ENCODE measurements around the gene CHD1.

Gene CHD1

GRCh38 chr5:98934546-98934945 is 5.7 kb upstream of the CHD1 start:
- no peak for DNase-seq

- no peak for DNase-seq
These were observed 4.8 kb upstream of the CHD1 start for GRCh38 chr5:98933445-98934072.

- peak; percentile 77 for DNase-seq
These were observed 2.4 kb upstream of the CHD1 start for GRCh38 chr5:98930972-98931762.

GRCh38 chr5:98929710-98930298 is 997 bp upstream of the CHD1 start:
- DNase-seq: no peak

- no peak for DNase-seq
These were observed 576 bp downstream of the CHD1 start for GRCh38 chr5:98927989-98928872.

DNA sequence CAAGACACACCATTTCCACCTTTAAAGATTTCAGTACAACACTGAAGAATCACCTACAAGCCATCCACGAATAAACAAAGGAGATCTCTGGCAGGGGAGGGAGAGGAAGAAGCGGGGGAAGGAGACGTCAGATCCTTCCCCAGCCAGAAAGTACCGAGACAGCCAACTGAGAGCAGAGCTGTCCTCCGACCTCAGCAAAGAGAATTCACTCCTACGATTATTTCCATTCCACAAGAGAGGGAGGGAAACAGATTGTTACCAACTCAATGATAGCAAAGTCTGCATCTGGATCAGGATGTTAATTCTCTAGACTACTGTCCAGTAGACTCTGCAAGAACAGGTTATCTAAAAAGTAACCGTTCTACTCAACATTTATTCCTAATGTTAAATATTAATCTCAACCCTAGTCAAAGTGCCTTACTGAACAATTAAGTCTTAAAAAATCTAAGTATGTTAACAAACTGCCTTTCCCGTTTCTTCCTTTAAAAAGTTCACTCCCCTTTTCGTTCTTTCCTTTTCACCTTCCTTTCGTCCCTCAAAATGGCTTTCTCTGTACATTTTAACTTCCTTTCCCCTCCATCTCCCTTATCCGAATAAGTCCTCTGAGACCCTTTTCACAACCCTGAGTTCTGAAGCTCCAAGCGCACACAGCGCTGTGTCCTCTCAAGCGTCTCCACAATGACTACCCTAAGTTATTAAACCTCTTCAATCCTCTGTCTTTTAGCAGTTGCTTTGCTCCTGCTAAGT is 1.4 kb downstream of the CHD1 start:
- DNase-seq: no peak

DNA sequence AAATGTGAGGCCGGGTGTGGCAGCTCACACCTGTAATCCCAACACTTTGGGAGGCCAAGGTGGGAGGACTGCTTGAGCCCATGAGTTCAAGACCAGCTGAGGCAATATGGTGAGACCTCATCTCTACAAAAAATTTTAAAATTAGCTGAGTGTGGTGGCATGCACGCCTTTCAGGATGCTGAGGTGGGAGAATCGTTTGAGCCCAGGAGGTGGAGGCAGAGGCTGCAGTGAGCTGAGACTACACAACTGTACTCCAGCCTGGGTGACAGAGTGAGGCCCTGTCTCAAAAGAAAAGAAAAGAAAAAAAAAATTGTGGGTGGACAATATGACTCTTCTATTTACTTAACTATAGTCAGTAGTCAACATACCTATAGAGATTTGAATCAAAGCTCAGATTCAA is 4.8 kb downstream of the CHD1 start:
- DNase-seq: no peak

GRCh38 chr5:98921947-98922505 is 6.8 kb downstream of the CHD1 start:
- no peak for DNase-seq

DNA sequence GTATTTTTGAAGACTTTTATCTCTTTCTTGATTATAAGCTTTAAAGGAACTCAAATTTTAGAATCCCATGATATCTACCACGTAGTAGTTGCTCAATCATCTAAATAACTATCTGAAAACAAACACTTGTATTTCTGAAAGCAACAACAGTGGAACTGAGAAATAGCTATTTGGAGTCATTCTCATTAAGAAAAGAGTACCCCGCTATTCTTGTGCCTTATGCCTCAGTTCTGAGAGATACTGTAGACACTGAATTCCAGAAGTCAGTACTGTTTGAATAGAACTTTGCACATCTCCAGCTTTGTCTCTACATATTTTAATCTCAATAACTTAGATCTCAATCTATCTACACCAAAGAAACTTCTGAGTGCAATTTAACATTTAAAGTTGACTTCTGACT is 11.4 kb downstream of the CHD1 start:
- DNase-seq: no peak

DNA sequence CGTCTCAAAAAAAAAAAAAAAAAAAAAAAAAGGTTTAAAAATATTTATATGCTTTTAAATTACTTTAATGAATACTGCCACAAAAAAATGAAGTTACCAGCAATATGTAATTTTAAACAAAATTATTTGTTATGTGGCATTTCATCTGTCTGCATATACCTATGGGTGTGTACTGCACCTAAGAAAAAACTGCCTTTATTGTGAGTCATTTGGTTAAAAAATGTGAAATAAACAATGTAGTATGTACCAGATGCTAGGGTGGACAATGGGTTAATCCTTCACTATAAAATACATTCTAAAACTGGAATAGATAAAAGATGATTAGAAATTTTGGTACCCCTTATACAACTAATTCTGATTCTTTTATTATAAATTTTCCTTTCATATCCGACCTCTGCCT is 12.3 kb downstream of the CHD1 start:
- no peak for DNase-seq

DNA sequence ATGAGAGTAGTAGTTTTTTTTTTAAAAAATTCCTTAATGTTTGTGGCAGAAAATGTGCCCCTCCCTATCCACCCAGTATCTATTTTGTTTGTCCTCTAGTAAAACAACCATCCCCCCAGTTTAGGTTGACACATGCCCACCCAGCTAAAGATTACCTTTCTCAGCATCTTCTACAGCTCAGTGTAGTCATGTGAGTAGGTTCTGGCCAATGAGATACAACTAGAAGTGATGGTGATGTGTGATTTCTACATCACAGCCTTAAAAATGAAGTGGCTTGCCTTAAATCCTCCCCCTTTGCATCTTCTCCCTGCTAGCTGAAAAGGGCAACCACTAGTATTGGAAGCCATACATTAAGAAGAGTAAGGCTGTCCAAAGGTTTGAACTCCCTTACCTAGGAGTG is 14.9 kb downstream of the CHD1 start:
- no peak for DNase-seq

DNA sequence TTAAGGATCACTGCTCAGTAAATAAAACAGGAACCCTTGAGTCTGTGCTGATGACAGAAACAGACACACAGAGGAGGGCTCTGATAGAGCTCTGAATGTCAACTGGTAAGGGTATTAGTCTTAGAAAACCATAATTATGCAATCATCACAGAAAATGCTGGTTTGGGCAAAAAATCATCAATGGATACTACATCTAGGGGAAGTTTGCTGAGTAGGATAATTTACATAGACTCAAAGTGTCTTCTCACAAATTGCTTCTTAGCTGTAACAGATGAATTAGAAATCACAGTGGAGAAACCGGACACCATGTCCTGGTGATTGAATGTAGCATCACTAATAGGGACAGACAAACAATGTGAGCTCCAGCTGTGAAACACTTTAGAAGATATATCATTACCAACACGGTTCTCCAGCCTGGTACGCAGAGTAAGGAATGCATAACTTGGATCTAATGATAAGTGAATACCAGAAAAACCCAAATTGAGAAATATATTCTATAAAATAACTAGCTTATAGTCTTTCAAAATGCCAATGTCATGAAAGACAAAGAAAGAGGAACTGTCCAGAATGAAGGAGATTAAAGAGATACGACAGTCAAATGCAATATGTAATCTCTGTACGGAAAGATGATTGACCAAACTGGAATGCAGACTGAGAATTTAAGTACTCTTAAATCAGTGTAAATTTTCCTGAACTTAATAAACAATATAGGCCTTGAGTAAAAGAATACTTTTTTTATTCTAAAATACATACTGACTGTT is 17.3 kb downstream of the CHD1 start:
- DNase-seq: no peak

DNA sequence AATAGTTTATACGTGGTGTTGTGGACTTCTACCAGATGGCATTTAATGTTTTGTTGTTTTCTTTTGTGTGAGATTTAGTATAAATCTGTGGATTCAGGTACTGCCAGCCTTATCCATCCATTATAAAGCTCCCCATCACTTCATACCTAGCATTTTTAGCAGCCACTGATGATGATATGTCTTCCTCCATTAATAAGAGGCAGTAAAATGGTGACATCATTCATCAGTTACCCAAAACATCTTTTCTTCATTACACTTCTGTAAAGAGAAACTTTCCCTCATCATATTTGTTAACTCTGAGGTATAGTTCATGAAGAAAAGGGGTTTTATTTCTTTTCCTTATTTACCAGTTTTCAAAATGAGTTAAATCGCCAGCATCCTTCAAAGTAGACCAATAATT is 19.4 kb downstream of the CHD1 start:
- DNase-seq: no peak

DNA sequence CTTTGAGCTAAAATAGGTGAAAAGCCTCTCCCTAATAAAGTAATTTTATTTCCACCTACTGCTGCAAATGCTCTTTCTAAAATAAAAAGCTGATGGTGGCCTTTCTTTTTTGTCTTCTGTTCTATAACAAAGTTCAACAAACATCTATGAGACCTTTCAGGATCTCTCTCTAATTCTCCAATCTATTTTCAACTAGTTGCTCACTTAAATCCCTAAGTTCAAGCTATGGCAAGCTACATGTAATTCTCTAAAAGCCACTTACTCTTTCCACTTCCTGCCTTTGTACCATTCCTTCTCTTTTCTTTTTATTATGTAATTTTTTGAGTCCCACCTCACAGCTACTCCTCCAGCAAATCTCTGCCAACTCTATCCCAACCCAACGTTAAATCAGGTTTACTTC is 20.9 kb downstream of the CHD1 start:
- no peak for DNase-seq

GRCh38 chr5:98906756-98907355 is 22.0 kb downstream of the CHD1 start:
- DNase-seq: no peak

DNA sequence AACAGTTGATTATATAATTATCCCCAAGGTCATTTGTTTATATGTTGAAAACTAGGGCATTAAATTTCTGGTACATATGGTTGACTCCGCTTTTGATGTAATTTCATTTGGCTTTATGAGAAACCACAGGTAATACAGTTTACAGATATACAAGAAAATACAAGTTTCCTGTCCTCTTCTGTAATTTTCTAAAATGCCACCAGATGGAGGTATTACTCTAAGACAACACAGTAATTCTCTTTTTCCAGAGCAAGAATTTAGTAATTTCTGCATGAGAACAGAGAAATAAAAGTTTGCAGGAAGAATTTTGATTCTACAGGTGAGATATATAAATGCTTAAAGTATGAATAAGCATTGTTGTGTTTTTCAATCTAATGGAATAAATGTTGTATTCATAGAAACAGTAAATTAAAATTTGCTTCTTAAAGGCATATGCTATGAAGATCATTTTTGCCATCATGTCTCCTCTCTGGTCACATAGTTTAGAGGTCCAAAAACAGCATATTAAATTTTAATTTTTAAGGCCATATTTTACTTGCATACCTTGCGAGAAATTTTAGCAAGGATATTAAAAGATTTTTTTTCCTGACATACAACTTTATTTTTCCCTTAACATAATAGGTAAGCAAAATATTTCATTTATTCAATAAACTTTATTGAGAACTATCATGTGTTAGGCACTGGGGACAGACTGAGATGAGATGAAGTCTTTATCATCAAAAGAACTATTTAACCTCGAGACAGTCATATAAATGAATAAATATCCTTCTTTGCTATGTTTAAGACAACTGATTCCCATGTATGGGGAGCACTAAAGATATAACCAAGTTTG is 22.7 kb downstream of the CHD1 start:
- DNase-seq: peak; percentile 14

DNA sequence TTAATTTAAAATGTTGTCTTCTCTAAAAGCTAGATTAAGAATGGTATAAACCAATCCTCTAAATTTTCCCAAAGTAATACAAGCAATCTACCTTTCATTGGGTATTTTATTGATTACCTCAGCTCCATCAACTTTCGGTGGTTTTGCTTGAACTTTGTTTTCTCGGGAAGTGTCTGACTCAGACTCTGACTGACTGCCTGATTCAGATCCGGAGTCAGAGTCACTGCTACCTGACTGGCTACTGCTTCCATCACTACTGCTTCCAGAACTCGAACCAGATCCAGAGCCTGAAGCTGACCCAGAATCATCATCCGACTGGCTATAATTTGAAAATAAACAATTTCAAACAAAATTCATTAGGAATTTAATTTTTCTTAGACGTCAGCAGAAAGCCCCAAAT is 24.0 kb downstream of the CHD1 start:
- no peak for DNase-seq

DNA sequence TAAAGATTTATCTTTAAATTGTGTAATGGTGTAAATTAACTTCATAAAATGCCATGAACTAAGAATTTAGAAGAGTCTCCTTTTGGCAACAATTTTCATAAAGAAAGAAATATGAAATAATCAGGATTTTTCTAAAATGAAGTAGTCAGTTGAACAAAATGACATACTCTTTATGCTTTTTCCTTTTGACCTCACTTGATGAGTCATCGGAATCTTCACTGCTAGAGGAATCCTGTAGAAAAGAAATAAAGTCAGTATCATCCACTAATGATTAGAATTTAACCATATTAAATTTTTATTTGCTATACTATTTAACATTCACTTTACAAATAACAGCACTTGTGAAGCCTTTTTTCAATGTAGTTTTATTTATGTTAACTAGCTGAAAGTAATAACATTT is 26.1 kb downstream of the CHD1 start:
- no peak for DNase-seq

GRCh38 chr5:98899456-98899855 is 29.4 kb downstream of the CHD1 start:
- no peak for DNase-seq

DNA sequence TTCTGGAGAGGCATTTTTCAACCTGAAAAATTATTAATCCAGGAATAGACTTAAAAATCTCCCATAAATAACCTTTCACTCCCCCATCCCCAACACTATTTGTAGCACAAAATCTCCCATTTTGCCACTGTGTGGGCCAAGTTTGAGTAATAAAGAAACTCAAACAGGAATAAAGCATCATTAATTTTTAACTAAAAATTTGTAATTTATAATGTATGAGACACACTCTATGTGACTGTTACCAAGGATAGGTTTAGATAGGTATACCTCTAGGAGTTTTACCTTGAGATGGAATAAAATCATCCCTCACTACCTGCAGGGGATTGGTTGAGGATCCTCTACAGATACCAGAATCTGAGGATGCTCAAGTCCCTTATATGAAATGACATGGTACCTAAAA is 30.1 kb downstream of the CHD1 start:
- DNase-seq: no peak
